Pons (tissue), 1 donor: ENCODE results near the gene DGKK.

Experiments
- DNase-seq: peaks from one replicate; pipeline ENCODE4 v3.0.0-alpha.2; 2016; ENCODE audit warnings: low spot score

The DGKK gene

GRCh38 chrX:50470103-50471031 is at the start of gene DGKK:
Gene DGKK (minus strand): TSS chrX:50470825. CDS start chrX:50470678, 147 bp downstream.
- no peak for DNase-seq

GRCh38 chrX:50514811-50515210 is 44.2 kb upstream of the DGKK start:
- DNase-seq: no peak

- no peak for DNase-seq
These were observed 26.5 kb upstream of the DGKK start for GRCh38 chrX:50497114-50497513.

GRCh38 chrX:50495616-50496015 is 25.0 kb upstream of the DGKK start:
- no peak for DNase-seq

- no peak for DNase-seq
These were observed 22.1 kb upstream of the DGKK start for GRCh38 chrX:50492720-50493119.

- DNase-seq: no peak
These were observed 14.0 kb upstream of the DGKK start for GRCh38 chrX:50484662-50485061.

GRCh38 chrX:50483283-50483682 is 12.7 kb upstream of the DGKK start:
- DNase-seq: no peak

- DNase-seq: no peak
These were observed 4.6 kb upstream of the DGKK start for GRCh38 chrX:50475208-50475607.

- DNase-seq: no peak
These were observed 765 bp upstream of the DGKK start for GRCh38 chrX:50471390-50471789.

GRCh38 chrX:50469206-50469605 is 1.4 kb downstream of the DGKK start:
- DNase-seq: no peak

GRCh38 chrX:50459615-50460014 is 11.0 kb downstream of the DGKK start:
- DNase-seq: no peak

GRCh38 chrX:50458483-50458882 is 12.1 kb downstream of the DGKK start:
- no peak for DNase-seq

GRCh38 chrX:50456712-50457484 is 13.7 kb downstream of the DGKK start:
- DNase-seq: no peak

- DNase-seq: no peak
These were observed 17.8 kb downstream of the DGKK start for GRCh38 chrX:50452782-50453181.

- no peak for DNase-seq
These were observed 20.3 kb downstream of the DGKK start for GRCh38 chrX:50450324-50450723.

GRCh38 chrX:50448565-50448964 is 22.1 kb downstream of the DGKK start:
- DNase-seq: no peak

GRCh38 chrX:50447535-50447934 is 23.1 kb downstream of the DGKK start:
- no peak for DNase-seq

- DNase-seq: no peak
These were observed 28.1 kb downstream of the DGKK start for GRCh38 chrX:50442426-50443116.

- DNase-seq: no peak
These were observed 33.8 kb downstream of the DGKK start for GRCh38 chrX:50436797-50437196.

GRCh38 chrX:50432829-50433289 is 37.8 kb downstream of the DGKK start:
- no peak for DNase-seq

GRCh38 chrX:50431623-50432022 is 39.0 kb downstream of the DGKK start:
- no peak for DNase-seq

GRCh38 chrX:50430917-50431575 is 39.6 kb downstream of the DGKK start:
- no peak for DNase-seq
